GM19193 (cell line): ENCODE results near the gene S100A11.

ENCODE experiments used
- POLR2A ChIP-seq: IDR thresholded peaks from 4 replicates; pipeline ENCODE4 v1.6.1; 2011; ENCODE audit not compliant: insufficient read depth, insufficient read length; ENCODE audit errors: extremely low read depth

The S100A11 gene

GRCh38 chr1:151997284-151997570 lies 39.6 kb downstream of the S100A11 start:
- TF ChIP-seq POLR2A: no peak

- no peak for TF ChIP-seq POLR2A
These were observed 41.0 kb downstream of the S100A11 start for GRCh38 chr1:151995774-151996173.

GRCh38 chr1:151994956-151995355 lies 41.8 kb downstream of the S100A11 start:
- TF ChIP-seq POLR2A: no peak

GRCh38 chr1:151993734-151994496 lies 42.9 kb downstream of the S100A11 start, which contains the start of gene S100A10:
Gene S100A10, minus strand, starts transcription at chr1:151993859. Its CDS starts 7,629 bp downstream, at chr1:151986230.
- no peak for TF ChIP-seq POLR2A

- TF ChIP-seq POLR2A: no peak
These were observed 43.6 kb downstream of the S100A11 start for GRCh38 chr1:151993084-151993733.

GRCh38 chr1:151992303-151993083 lies 44.3 kb downstream of the S100A11 start:
- no peak for TF ChIP-seq POLR2A

- no peak for TF ChIP-seq POLR2A
These were observed 45.0 kb downstream of the S100A11 start for GRCh38 chr1:151991663-151992302.

GRCh38 chr1:151990856-151991198 lies 46.0 kb downstream of the S100A11 start:
- TF ChIP-seq POLR2A: no peak

GRCh38 chr1:151990058-151990855 lies 46.5 kb downstream of the S100A11 start:
- no peak for TF ChIP-seq POLR2A

- no peak for TF ChIP-seq POLR2A
These were observed 47.5 kb downstream of the S100A11 start for GRCh38 chr1:151989211-151989862.

GRCh38 chr1:151988405-151988923 lies 48.3 kb downstream of the S100A11 start:
- TF ChIP-seq POLR2A: no peak

GRCh38 chr1:151986501-151987190 lies 50.2 kb downstream of the S100A11 start:
- no peak for TF ChIP-seq POLR2A

- TF ChIP-seq POLR2A: no peak
These were observed 51.0 kb downstream of the S100A11 start for GRCh38 chr1:151985768-151986167.
